ENCODE data around the gene REEP2. TPM values are rescaled to one million over a fixed set of nuclear protein-coding genes. Genes with fewer than 3 reads are reported as not detected.

Gene REEP2
- total and polyA plus RNA-seq, 11 donors, result 1.6 to 11.2 (median 5.4) TPM

GRCh38 chr5:138482638-138483037 is 43.8 kb downstream of the REEP2 start:
- Histone ChIP-seq H3K4me1 (peaks cover 0 to 13% (median 0%) of the 10 kb centered on the region in 12 donors), H3K36me3 (no peaks in the 10 kb centered on the region), H3K27me3 (no peaks in the 10 kb centered on the region), H3K9me3 (no peaks in the 10 kb centered on the region), H3K27ac (no peak overlapping the region), H3K4me3 (no peak overlapping the region)
- ATAC-seq (no peak), DNase-seq (no peak)
- intact Hi-C loops (cut with DNase I), result no loop called here
- no peak for TF ChIP-seq CTCF (IDR thresholded peaks at IDR 0.05)
- no peak for TF ChIP-seq POLR2A (IDR thresholded peaks at IDR 0.05)
- 50 to 62% (median 54%) methylated on average over 4 of the region's 4 CpGs for WGBS, 4 donors

- Histone ChIP-seq H3K36me3 (no peaks in the 10 kb centered on the region), H3K4me3 (no peak overlapping the region), H3K9me3 (no peaks in the 10 kb centered on the region), H3K27me3 (peaks cover 0 to 18% (median 0%) of the 10 kb centered on the region in 9 donors), H3K4me1 (peaks cover 0 to 40% (median 18%) of the 10 kb centered on the region in 12 donors), H3K27ac (no peak overlapping the region)
- ATAC-seq (no peak), DNase-seq (no peak)
- WGBS, 4 donors, result 77 to 89% (median 83%) methylated on average over 5 of the region's 5 CpGs
- TF ChIP-seq CTCF (IDR thresholded peaks at IDR 0.05), result no peak
- no peak for TF ChIP-seq POLR2A (IDR thresholded peaks at IDR 0.05)
- intact Hi-C loops (cut with DNase I), result no loop called here
Measured at GRCh38 chr5:138488481-138488945, 49.7 kb downstream of the REEP2 start.

- DNase-seq, result peak in 3 of 5 donors; percentile 8 to 50 (median 50)
- no peak overlapping the region for H3K27ac ChIP-seq
- peaks cover 0 to 40% (median 19%) of the 10 kb centered on the region in 12 donors for H3K4me1 ChIP-seq
- H3K36me3 ChIP-seq, result no peaks in the 10 kb centered on the region
- ATAC-seq, result peak in 2 of 4 donors; percentile 7 to 23
- intact Hi-C loops (cut with DNase I), result loop anchor here in 1 of 10 donors (2.0 kb wide), 1 partner anchor 25 kb away; the partner anchor contains the start of gene EGR1
- no peak overlapping the region for H3K4me3 ChIP-seq
- H3K27me3 ChIP-seq, result peaks cover 0 to 18% (median 0%) of the 10 kb centered on the region in 9 donors
- no peaks in the 10 kb centered on the region for H3K9me3 ChIP-seq
- TF ChIP-seq CTCF (IDR thresholded peaks at IDR 0.05), result peak in 2 of 12 donors; percentile 6
- no peak for TF ChIP-seq POLR2A (IDR thresholded peaks at IDR 0.05)
- 55 to 64% (median 59%) methylated on average over 5 of the region's 5 CpGs for WGBS, 4 donors
Measured at GRCh38 chr5:138489683-138490061, 50.8 kb downstream of the REEP2 start.

- no peaks in the 10 kb centered on the region for H3K36me3 ChIP-seq
- ATAC-seq (no peak), DNase-seq (no peak)
- peaks cover 0 to 18% (median 0%) of the 10 kb centered on the region in 9 donors for H3K27me3 ChIP-seq
- TF ChIP-seq CTCF (IDR thresholded peaks at IDR 0.05), result no peak
- no peak for TF ChIP-seq POLR2A (IDR thresholded peaks at IDR 0.05)
- H3K27ac ChIP-seq, result no peak overlapping the region
- peak overlapping the region in 1 of 12 donors; percentile 73 for H3K4me3 ChIP-seq
- intact Hi-C loops (cut with DNase I), result loop anchor here in 2 of 10 donors (1.0 to 2.0 kb wide), 2 partner anchors 22 to 26 kb away; partner anchors contain the start of gene EGR1 (in 1 of the 2)
- WGBS, 4 donors, result 83 to 89% (median 86%) methylated on average over 11 to 12 of the region's 12 CpGs
- H3K4me1 ChIP-seq, result peaks cover 0 to 40% (median 19%) of the 10 kb centered on the region in 12 donors
- H3K9me3 ChIP-seq, result no peaks in the 10 kb centered on the region
Measured at GRCh38 chr5:138490648-138491283, 51.9 kb downstream of the REEP2 start.

Measured in heart left ventricle (tissue), 16 donors.